T-helper 1 cell (primary cell): ENCODE data around the gene RFC2.
A peak's percentile ranks its signal among the peaks of the same experiment; 100 is the strongest.
"Not testable (repeated sequence)": the region's sequence is repeated elsewhere in the genome, so short reads cannot be mapped to it uniquely, and the experiment has no call there.

Experiments
- DNase-seq, 5 donors: peaks; one replicate each; pipeline ENCODE4 v3.0.0-alpha.2; 2012 to 2020

RFC2 gene

GRCh38 chr7:74282748-74283459 is 28.7 kb upstream of the RFC2 start:
- no peak for DNase-seq

DNA sequence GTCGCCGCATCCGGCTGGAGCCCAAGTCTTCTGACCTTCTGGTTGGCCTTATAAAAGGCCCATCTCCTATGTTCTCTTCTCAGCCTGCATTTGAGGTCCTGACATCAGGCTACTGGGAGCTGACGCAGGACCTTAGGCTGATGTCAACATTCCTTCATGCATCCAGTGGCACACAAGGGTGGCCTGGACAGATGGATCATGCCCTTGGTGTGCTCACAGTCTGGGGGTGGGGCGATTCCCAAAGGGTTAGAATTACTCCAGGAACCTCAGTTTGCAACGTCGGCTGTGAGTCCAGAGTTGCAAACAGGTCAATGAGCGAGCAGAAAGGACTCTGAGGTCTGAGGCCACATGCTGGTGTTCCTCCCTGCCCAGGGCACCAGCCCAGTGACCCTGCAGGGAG is 26.8 kb upstream of the RFC2 start:
- no peak for DNase-seq

- DNase-seq = no peak
Observed at GRCh38 chr7:74277636-74278035, 23.4 kb upstream of the RFC2 start.

DNA sequence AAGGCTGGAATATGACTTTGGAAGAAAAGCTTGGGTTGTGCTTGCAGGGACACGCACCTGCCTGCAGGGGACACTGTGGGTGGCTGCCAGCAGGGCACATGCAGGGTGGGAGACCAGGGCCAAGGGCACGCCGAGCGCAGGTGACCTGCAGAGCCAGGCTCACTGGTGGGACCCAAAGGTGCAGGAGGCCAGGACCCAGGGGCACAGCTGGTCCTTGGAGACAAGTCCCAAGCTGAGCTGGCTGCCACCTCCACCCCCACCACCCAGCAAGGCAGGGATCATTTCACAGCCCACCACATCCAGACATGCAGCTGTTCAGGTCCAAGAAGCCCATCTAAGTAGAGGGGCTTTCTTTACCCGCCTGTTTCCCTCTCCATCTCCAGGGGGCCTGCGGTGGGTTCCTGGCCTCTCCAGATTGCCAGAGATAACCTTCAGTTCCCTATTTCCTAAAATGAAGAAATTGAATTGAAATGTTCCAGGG is 21.2 kb upstream of the RFC2 start:
- no peak for DNase-seq

GRCh38 chr7:74272305-74273038 is 18.3 kb upstream of the RFC2 start:
- peak in 1 of 5 donors; percentile 43 for DNase-seq

DNA sequence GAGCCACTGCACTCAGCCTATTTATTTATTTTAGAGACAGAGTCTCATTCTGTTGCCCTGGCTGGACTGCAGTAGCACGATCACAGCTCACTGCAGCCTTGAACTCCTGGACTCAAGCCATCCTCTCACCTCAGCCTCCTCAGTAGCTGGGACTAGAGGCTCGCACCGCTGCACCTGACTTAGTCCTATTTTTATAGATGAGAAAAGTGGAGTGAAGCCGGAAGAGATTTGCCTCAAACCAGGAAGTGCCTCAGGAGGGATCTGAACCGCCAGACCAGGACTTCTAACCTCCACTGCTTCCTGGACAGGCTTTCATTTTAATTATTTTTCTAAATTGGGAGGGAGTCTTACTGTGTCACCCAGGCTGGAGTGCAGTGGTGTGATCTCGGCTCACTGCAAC is 17.5 kb upstream of the RFC2 start:
- no peak for DNase-seq

DNA sequence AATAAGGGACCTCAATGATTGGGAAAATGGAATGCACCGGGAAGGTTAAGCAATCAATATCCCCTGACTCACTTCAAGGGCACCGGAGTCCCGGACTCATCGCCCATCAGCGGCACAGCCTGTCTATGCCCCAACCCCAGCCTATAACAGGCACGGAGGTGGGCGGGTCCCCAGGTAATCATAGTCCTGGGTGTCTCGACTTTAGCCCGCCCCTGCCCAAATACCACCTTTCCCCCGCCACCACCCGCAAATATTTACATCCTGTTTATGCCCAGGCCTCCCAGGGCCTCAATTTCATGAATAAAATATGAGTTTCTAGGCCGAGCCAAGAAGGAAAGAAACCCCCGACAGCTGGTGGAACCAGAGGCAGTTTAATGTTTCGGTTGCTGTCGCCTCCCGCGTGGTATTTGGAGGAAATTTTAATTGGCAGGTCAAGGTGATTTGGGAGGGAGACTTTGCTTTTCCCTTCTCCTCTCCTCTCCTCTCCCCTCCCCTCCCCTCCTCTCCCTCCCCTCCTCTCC is 15.6 kb upstream of the RFC2 start:
- peak; percentile 33 to 56 (median 46) for DNase-seq

GRCh38 chr7:74267756-74268565 is 13.8 kb upstream of the RFC2 start:
- no peak for DNase-seq

DNA sequence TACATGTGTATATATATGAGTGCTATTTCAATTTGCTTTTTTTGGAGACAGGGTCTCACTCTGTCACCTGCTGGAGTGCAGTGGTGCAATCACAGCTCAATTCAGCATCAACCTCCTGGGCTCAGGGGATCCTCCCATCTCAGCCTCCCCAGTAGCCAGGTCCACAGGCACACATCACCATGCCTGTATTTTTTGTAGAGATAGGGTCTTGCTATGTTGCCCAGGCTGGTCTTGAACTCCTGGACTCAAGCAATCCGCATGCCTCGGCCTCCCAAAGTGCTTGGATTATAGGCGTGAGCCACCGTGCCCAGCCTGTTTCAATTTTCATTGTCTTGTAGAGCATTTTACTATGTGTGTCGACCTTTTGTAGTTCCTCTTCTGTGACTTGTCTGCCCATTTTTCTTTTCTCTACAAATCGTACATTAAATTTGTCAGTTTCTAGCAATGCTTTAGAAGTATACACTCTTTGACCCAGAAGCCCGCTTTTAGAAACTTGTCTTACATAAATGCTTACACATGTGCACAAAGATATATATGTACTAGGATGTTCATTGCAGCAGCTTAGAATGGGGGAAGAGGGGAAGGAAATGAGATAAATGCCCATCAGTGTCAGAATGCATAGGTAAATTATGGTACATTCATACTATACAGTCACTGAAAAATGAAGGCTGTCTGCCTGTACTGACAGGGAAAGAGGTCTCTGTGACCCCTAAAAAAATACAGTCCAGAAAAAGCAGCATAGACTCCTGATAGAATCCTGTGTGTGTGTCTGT is 12.2 kb upstream of the RFC2 start:
- DNase-seq = no peak

DNA sequence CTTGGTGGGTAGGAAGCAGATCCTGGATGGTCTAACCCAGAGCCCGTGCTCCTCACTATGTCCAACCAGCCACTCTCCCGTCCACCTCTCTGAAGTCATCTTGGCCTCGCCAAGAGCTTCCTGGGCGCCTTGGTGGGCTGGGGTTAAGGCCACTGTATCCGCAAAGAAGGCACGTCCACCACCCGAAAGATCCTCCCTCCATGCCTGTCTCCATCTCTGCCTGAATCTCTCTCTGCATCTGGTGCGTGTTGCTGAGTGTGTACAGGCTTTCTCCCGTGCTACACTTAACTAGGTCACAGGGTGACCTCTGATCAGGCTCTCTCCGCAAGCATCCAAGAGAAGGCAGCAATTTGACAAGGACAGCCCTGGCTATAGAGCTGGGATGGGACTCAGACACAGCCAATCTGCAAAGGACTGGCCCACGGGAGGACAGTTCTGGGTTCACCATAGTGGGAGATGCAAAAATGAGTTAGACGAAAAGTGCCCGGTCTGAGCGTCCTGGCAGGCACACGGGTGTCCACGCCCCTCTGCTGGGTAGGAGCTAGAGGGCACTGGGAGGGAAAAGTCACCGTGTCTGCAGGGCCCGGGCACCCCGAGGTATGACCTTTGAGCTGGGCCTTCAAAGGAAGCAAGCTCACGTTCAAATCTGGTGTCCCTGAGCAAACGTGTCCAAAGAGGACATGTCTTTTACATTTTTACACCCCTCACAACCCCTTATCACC is 9.4 kb upstream of the RFC2 start:
- no peak for DNase-seq

GRCh38 chr7:74262639-74263398 is 8.6 kb upstream of the RFC2 start:
- no peak for DNase-seq

DNA sequence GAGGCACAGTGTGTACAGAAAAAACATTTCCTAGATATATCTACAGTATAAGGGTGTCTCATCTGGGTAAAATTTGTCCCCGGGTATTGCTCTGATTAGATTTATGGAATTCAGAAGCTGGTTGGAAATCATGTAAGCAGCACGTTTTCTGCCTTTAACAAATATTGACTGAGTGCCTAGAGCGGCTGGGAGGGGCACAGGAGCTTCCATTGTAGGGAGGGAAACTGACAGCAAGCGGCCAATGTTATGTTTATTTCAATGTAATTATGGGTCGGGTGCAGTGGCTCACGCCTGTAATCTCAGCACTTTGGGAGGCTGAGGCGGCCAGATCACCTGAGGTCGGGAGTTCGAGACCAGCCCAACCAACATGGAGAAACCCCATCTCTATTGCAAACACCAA is 4.4 kb upstream of the RFC2 start:
- DNase-seq = no peak

DNA sequence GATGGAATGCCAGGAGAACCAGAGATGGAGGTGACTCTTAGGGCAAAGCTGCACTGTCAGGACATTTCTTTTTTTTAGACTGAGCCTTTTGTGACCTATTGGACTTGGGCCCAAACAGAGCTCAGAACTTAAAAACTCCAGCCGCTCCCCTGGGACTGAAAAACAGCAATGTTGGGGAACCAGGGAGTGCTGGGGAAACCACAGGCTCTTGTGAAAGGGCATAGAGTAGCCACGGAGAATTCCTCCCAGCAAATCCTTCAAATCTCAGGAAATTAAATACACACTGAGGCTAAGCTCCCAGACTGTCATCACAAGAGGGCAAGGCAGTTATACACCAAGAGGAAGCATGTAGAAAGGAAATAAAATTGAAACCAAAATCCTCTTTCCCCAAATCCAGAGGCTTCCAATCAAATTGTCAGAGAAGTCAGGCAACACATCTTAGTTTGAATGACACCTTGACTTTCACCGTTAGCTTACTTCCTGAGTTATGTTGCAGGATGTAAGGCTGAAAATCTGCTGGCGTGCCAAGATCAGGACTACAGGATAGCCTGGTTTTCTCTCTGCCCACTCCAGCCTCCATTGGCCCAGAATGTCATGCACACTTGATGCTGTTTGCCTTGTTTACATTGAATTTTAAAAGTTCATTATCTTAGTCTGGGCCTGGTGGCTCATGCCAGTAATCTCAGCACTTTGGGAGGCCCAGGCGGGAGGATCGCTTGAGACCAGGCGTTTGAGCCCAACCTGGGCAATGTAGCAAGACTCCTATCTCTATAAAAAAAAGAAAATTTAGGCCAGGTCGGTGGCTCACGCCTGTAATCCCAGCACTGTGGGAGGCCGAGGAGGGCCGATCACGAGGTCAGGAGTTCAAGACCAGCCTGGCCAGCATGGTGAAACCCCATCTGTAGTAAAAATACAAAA is 2.6 kb upstream of the RFC2 start:
- DNase-seq = no peak

- not testable (repeated sequence) for DNase-seq
Observed at GRCh38 chr7:74255461-74255860, 1.3 kb upstream of the RFC2 start.

DNA sequence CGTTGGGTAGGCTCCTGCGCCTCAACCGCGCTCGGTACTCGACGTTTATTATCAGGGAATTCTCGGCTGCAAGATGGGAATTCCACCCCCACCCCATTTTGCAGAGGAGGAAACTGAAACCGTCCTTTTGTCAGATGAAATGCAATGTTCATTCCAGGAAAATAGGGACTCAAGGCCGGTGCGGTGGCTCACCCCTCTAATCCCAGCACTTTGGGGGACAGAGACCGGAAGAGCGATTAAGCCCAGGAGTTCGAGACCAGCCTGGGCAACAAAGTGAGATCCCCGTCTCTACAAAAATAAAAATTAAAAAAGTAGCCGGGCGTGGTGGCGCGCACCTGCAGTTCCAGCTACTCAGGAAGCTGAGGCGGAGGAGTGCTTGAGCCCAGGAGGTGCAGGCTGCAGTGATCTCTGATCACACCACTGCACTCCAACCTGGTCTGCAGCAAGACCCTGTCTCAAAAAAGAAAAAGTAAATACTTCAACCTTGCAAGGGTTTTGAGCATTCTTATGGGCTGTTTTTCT is 720 bp upstream of the RFC2 start:
- DNase-seq = peak in 1 of 5 donors; percentile 23

DNA sequence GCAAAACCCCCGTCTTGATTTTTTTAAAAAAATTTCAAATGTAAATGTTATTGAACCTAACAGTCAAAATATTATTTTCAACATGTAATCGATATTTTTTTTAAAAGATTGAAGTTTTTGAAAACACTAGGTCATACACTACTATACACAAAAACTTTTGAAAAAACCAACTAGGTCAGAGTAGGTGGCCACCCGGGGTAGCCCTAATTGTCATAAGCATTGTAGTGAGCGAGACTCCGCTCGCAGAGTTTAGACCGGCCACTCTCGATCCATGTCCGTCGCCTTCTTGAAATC is 417 bp downstream of the RFC2 start:
- DNase-seq = no peak

GRCh38 chr7:74253331-74253730 is 868 bp downstream of the RFC2 start:
- no peak for DNase-seq

DNA sequence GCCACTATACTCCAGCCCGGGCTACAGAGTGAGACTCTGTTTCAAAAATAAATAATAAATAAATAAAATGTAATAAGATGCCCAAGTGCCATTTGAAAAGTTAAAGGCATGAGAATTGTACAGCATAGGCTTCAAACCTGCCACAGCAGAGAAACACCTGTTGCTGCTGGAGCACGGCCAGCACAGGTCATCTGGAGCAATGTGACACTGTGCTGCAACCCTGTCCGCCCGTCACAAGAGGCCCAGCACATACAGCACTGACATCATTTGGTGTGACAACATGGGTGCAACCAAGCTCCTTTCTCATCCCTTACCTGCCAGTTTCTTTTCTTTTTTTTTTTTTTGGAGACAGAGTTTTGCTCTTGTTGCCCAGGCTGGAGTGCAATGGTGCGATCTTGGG is 1.3 kb downstream of the RFC2 start:
- no peak for DNase-seq

DNA sequence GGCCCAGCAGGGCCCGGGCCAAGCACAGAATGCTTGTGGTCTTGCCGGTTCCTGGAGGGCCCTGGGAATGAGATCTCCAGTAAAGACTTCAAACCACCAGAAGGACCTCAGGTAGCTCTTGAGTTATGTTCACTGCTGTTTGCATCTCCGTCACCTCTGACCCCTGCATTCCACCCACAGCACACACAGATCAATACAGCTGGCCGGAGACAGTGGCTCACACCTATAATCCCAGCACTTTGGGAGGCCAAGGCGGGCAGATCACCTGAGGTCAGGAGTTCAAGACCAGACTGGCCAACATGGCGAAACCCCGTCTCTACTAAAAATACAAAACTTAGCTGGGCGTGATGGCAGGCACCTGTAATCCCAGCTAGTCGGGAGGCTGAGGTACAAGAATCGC is 5.1 kb downstream of the RFC2 start:
- not testable (repeated sequence) for DNase-seq

DNA sequence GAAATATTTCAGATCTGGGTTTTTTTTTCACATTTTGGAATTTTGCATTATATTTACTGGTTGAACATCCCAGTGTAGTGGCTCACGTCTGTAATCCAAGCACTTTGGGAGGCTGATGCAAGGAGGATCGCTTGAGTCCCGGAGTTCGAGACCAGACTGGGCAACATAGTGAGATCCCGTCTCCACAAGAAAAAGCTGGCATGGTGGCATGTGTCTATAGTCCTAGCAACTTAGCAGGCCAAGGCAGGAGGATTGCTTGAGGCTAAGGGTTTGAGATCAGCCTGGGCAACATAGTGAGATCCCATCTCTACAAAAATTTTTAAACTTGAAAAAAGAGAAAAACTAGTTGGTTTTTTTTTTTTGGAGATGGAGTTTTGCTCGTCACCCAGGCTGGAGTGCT is 6.0 kb downstream of the RFC2 start:
- no peak for DNase-seq
